NOMO-1 treated with DMSO at 0.1 percent for 48 hours (cell line): Measurements from ENCODE around the gene BIRC6.
"Not testable (repeated sequence)": the region's sequence is repeated elsewhere in the genome, so short reads cannot be mapped to it uniquely, and the experiment has no call there.

Source experiments
- DNase-seq: peaks from one replicate; lab custom pipeline; 2025; ENCODE audit not compliant: unreplicated experiment; lab: John Stamatoyannopoulos, UW

Gene BIRC6

GRCh38 chr2:32594573-32594972 lies 237.8 kb downstream of the BIRC6 start:
- DNase-seq, result peak; percentile 2

GRCh38 chr2:32611366-32611765 lies 254.5 kb downstream of the BIRC6 start:
- no peak for DNase-seq

GRCh38 chr2:32611771-32612170 lies 254.9 kb downstream of the BIRC6 start:
- DNase-seq, result no peak

GRCh38 chr2:32614084-32614483 lies 257.3 kb downstream of the BIRC6 start:
- peak; percentile 37 for DNase-seq

GRCh38 chr2:32617599-32618189 lies 260.9 kb downstream of the BIRC6 start:
- no peak for DNase-seq

- no peak for DNase-seq
Observed at GRCh38 chr2:32622570-32623310, 265.9 kb downstream of the BIRC6 start.

GRCh38 chr2:32623311-32623706 lies 266.5 kb downstream of the BIRC6 start:
- DNase-seq, result no peak

GRCh38 chr2:32624812-32625211 lies 268.0 kb downstream of the BIRC6 start:
- DNase-seq, result no peak

- no peak for DNase-seq
Observed at GRCh38 chr2:32626639-32627221, 269.9 kb downstream of the BIRC6 start.

GRCh38 chr2:32627441-32627813 lies 270.6 kb downstream of the BIRC6 start:
- peak; percentile 6 for DNase-seq

- DNase-seq, result peak; percentile 95
Observed at GRCh38 chr2:32627814-32628579, 271.2 kb downstream of the BIRC6 start, which contains the start of gene TTC27. Gene TTC27, plus strand, starts transcription at chr2:32628050. Its CDS starts 243 bp downstream, at chr2:32628293.

- DNase-seq, result no peak
Observed at GRCh38 chr2:32632089-32632488, 275.3 kb downstream of the BIRC6 start.

- no peak for DNase-seq
Observed at GRCh38 chr2:32633040-32633439, 276.2 kb downstream of the BIRC6 start.

GRCh38 chr2:32638548-32638947 lies 281.7 kb downstream of the BIRC6 start:
- DNase-seq, result not testable (repeated sequence)

GRCh38 chr2:32641180-32641579 lies 284.4 kb downstream of the BIRC6 start:
- DNase-seq, result no peak

GRCh38 chr2:32647180-32647651 lies 290.4 kb downstream of the BIRC6 start:
- no peak for DNase-seq

- DNase-seq, result no peak
Observed at GRCh38 chr2:32652555-32653209, 295.9 kb downstream of the BIRC6 start.

GRCh38 chr2:32656069-32656468 lies 299.2 kb downstream of the BIRC6 start:
- no peak for DNase-seq

- no peak for DNase-seq
Observed at GRCh38 chr2:32663864-32664263, 307.0 kb downstream of the BIRC6 start.

GRCh38 chr2:32666704-32667103 lies 309.9 kb downstream of the BIRC6 start:
- no peak for DNase-seq

- no peak for DNase-seq
Observed at GRCh38 chr2:32668254-32668653, 311.4 kb downstream of the BIRC6 start.
